GM12874 (cell line): Measurements from ENCODE around the gene SCGB1A1.

Experiments
- TF ChIP-seq, protein P1 (sequence below): IDR thresholded peaks from 2 replicates; pipeline ENCODE4 v1.5.1; 2011; ENCODE audit warnings: low read depth, mild to moderate bottlenecking, control low read depth, low read length, moderate library complexity; ENCODE audit not compliant: insufficient read depth

SCGB1A1 gene

GRCh38 chr11:62449451-62449851 is 30.6 kb downstream of the SCGB1A1 start:
- TF ChIP-seq, protein P1, sequence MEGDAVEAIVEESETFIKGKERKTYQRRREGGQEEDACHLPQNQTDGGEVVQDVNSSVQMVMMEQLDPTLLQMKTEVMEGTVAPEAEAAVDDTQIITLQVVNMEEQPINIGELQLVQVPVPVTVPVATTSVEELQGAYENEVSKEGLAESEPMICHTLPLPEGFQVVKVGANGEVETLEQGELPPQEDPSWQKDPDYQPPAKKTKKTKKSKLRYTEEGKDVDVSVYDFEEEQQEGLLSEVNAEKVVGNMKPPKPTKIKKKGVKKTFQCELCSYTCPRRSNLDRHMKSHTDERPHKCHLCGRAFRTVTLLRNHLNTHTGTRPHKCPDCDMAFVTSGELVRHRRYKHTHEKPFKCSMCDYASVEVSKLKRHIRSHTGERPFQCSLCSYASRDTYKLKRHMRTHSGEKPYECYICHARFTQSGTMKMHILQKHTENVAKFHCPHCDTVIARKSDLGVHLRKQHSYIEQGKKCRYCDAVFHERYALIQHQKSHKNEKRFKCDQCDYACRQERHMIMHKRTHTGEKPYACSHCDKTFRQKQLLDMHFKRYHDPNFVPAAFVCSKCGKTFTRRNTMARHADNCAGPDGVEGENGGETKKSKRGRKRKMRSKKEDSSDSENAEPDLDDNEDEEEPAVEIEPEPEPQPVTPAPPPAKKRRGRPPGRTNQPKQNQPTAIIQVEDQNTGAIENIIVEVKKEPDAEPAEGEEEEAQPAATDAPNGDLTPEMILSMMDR: no peak

GRCh38 chr11:62450543-62451240 is 31.9 kb downstream of the SCGB1A1 start:
- TF ChIP-seq, protein P1: no peak

- TF ChIP-seq, protein P1: no peak
These were observed 32.4 kb downstream of the SCGB1A1 start for GRCh38 chr11:62451241-62451621.

DNA sequence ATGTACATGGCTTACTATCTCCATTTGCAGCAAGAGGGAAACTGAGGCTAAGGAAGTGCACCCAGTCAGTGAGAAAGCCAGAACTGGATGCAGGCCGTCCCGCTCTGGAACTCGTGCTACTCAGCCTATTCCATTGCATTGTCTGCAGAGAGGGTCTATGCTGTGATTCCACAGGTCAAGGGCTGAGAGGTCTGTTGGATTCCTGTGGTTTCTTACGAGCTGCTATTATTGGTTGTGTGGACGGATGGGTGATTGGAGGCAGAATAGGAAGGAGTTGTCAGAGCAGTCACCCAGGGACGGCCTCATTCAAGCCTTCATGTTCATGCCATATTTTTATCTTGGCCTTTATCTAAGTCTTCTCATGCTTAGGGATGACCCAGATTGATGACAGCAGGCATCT is 33.4 kb downstream of the SCGB1A1 start:
- TF ChIP-seq, protein P1: no peak

DNA sequence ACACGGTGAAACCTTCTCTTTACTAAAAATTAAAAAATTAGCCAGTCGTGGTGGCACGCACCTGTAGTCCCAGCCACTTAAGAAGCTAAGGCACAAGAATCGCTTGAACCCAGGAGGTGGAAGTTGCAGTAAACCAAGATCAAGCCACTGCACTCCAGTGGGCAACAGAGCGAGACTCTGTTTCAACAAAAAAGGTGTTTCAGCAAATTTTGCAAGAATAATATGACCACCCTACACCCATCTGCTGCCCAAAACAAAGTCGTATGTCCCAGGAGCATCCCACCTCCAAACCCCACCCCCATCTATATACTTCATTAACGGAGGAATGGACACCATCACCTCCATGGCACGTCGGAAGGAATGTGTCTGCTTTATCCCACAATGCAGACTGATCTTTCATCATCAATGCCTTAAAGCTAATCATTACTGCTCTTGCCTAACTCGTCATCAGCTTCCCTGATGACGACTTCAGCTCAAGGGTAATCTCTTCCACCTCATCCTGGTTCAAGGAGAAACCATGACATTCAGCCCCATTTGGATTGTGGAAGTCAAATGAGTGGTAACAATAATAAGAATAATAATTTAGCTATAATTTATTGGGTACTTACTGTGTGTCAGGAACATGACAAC is 34.1 kb downstream of the SCGB1A1 start:
- TF ChIP-seq, protein P1: no peak

GRCh38 chr11:62456630-62457029 is 37.8 kb downstream of the SCGB1A1 start:
- TF ChIP-seq, protein P1: no peak

DNA sequence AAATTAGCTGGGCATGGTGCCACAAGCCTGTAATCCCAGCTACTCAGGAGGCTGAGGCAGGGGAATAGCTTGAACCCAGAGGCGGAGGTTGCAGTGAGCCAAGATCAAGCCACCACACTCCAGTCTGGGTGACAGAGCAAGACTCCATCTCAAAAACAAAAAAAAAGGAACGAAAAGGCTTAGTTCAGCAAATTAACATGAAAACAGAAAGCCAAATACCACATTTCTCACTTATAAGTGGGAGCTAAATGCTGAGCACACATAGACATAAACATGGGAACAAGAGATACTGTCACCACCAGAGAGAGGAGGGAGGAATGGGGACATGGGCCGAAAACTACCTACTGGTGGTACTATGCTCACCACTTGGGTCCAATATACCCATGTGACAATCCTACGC is 38.6 kb downstream of the SCGB1A1 start:
- TF ChIP-seq, protein P1: no peak
